ENCODE measurements around the gene KRTAP9-6. TPM values are rescaled to one million over a fixed set of nuclear protein-coding genes. Genes with fewer than 3 reads are reported as not detected.
A peak's percentile ranks its signal among the peaks of the same experiment; 100 is the strongest.
"Not testable (repeated sequence)": the region's sequence is repeated elsewhere in the genome, so short reads cannot be mapped to it uniquely, and the experiment has no call there.

Gene KRTAP9-6
- total RNA-seq, 1 donor from 2014 or later: not detected

GRCh38 chr17:41271323-41271722 lies 6.1 kb downstream of the KRTAP9-6 start:
- DNase-seq (ENCODE audit: low read depth): not testable (repeated sequence)

GRCh38 chr17:41271858-41272257 lies 6.7 kb downstream of the KRTAP9-6 start:
- no peak for DNase-seq (ENCODE audit: low read depth)

GRCh38 chr17:41275648-41276190 lies 10.5 kb downstream of the KRTAP9-6 start, which contains the start of gene KRTAP9-7:
KRTAP9-7 (plus strand) TSS chr17:41275698; CDS start chr17:41275698, 0 bp downstream.
- not testable (repeated sequence) for DNase-seq (ENCODE audit: low read depth)

GRCh38 chr17:41278176-41278955 lies 13.2 kb downstream of the KRTAP9-6 start:
- peak; percentile 62 for DNase-seq (ENCODE audit: low read depth)

- DNase-seq (ENCODE audit: low read depth): peak; percentile 71
Observed at GRCh38 chr17:41284043-41284442, 18.9 kb downstream of the KRTAP9-6 start.

GRCh38 chr17:41284546-41284945 lies 19.4 kb downstream of the KRTAP9-6 start:
- peak; percentile 77 for DNase-seq (ENCODE audit: low read depth)

GRCh38 chr17:41287050-41287449 lies 21.9 kb downstream of the KRTAP9-6 start:
- peak; percentile 80 for DNase-seq (ENCODE audit: low read depth)

- no peak for DNase-seq (ENCODE audit: low read depth)
Observed at GRCh38 chr17:41294016-41294415, 28.8 kb downstream of the KRTAP9-6 start.

GRCh38 chr17:41296846-41297245 lies 31.7 kb downstream of the KRTAP9-6 start:
- no peak for DNase-seq (ENCODE audit: low read depth)

GRCh38 chr17:41298458-41299135 lies 33.4 kb downstream of the KRTAP9-6 start:
- DNase-seq (ENCODE audit: low read depth): no peak

GRCh38 chr17:41301204-41301790 lies 36.1 kb downstream of the KRTAP9-6 start:
- DNase-seq (ENCODE audit: low read depth): peak; percentile 71

- no peak for DNase-seq (ENCODE audit: low read depth)
Observed at GRCh38 chr17:41301916-41302901, 37.0 kb downstream of the KRTAP9-6 start, which contains the start of gene KRTAP29-1. KRTAP29-1 (minus strand) TSS chr17:41302851; CDS start chr17:41302851, 0 bp downstream.

- DNase-seq (ENCODE audit: low read depth): no peak
Observed at GRCh38 chr17:41302981-41303380, 37.8 kb downstream of the KRTAP9-6 start.

- peak; percentile 32 for DNase-seq (ENCODE audit: low read depth)
Observed at GRCh38 chr17:41304091-41304490, 38.9 kb downstream of the KRTAP9-6 start.

- peak; percentile 88 for DNase-seq (ENCODE audit: low read depth)
Observed at GRCh38 chr17:41307647-41308046, 42.5 kb downstream of the KRTAP9-6 start.

- peak; percentile 16 for DNase-seq (ENCODE audit: low read depth)
Observed at GRCh38 chr17:41308251-41308917, 43.2 kb downstream of the KRTAP9-6 start.

- no peak for DNase-seq (ENCODE audit: low read depth)
Observed at GRCh38 chr17:41308918-41309359, 43.8 kb downstream of the KRTAP9-6 start, which contains the start of gene KRTAP16-1. KRTAP16-1 (minus strand) TSS chr17:41309309; CDS start chr17:41309253, 56 bp downstream.

- no peak for DNase-seq (ENCODE audit: low read depth)
Observed at GRCh38 chr17:41311111-41311510, 45.9 kb downstream of the KRTAP9-6 start.

- no peak for DNase-seq (ENCODE audit: low read depth)
Observed at GRCh38 chr17:41315204-41315794, 50.1 kb downstream of the KRTAP9-6 start, which contains the start of gene KRTAP17-1. KRTAP17-1 (minus strand) TSS chr17:41315710; CDS start chr17:41315650, 60 bp downstream.
